ENCODE measurements around the gene ZBTB44.

The ZBTB44 gene

DNA sequence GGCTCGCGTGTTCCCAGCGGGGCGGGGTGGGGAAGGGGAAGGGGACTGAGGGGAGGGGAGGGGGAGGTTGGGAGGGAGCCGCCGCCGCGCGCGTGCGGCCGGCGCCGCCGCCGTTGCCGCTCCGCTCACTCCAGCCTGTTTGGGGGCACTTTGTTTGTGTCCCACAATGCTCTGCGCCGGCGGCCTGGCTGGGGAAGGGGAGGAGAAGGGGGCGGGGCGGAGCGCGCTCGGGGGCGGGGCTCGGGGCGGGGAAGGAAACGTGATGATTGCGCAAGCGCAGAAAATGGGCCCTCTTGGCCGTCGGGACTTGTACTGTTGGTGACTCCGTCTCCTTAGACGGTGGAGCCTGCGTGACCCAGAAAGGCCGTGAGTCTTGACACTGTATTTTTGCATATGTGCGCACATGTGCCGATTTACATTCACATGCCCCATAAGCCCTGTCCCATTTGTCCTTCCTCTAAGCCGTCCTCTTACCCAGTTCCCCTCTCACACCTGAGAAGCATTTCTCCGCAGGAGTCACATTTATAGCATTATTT lies at the start of gene ZBTB44:
Gene ZBTB44 (minus strand): TSS at position 168 of the 536 bp plus-strand sequence. CDS start 53,044 bp downstream, outside the sequence.
- no peak for TF ChIP-seq CTCF (IDR thresholded peaks at IDR 0.05; ENCODE audit: low read depth, low read length, missing control alignments)
- peak; percentile 76 for DNase-seq (ENCODE audit: low read depth)
- peak within 1 kb of the TSS; percentile 68 for H3K4me3 ChIP-seq (ENCODE audit: low read depth, low read length)

DNA sequence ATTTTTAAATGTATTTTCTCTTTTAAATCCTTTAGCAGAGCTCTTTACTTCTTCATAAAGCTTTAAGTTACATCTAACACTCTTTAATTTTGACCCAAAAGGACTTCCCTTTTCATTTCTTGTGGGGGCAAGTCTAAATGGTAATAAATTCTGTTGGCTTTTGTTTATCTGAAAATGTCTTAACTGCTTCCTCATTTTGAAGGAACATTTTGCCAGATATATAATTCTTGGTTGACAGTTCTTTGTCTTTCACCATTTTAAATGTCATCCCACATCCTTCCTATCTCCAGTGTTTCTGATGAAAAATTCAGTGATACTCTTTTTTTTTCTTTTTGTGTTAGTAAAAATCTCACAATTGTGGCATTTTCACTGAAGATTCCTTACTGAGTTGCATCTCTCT lies 44.7 kb upstream of the ZBTB44 start:
- H3K4me3 ChIP-seq (ENCODE audit: low read depth, low read length), result no peak overlapping the region
- DNase-seq (ENCODE audit: low read depth), result no peak
- TF ChIP-seq CTCF (IDR thresholded peaks at IDR 0.05; ENCODE audit: low read depth, low read length, missing control alignments), result no peak

DNA sequence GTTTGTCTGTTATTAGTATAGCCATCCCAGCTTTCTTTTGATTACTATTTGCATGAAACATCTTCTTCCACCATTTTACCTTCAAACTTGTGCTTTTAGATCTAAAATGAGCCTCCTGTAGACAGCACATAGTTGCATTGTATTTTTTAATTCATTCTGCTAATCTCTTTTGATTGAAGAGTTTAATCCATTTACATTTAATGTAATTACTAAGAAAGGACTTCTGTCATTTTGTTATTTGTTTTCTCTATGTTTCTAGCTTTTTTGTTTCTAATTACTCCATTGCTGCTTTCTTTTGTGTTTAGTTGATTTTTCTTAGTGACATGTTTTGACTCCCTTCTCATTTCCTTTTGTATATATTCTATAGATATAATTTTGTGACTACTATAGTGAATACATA lies 43.7 kb upstream of the ZBTB44 start:
- H3K4me3 ChIP-seq (ENCODE audit: low read depth, low read length), result no peak overlapping the region
- no peak for DNase-seq (ENCODE audit: low read depth)
- no peak for TF ChIP-seq CTCF (IDR thresholded peaks at IDR 0.05; ENCODE audit: low read depth, low read length, missing control alignments)

DNA sequence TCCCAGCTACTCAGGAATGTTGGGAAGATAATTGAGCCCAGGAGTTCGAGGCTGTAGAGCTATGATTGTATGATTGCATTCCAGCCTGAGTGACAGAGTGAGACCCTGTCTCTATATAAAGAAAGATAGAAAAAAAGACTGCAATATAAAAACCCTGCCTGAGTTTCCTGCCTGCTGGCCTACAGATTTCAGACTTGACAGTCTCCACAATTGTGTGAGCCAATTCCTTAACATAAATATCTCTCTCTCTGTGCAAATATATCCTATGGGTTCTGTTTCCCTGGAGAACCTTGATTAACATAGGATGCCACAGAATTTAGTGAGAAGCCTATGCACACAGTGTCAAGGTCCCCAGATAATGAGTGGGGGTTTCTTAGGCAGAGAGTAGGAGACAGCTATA lies 32.5 kb upstream of the ZBTB44 start:
- no peak for DNase-seq (ENCODE audit: low read depth)
- no peak overlapping the region for H3K4me3 ChIP-seq (ENCODE audit: low read depth, low read length)
- no peak for TF ChIP-seq CTCF (IDR thresholded peaks at IDR 0.05; ENCODE audit: low read depth, low read length, missing control alignments)

DNA sequence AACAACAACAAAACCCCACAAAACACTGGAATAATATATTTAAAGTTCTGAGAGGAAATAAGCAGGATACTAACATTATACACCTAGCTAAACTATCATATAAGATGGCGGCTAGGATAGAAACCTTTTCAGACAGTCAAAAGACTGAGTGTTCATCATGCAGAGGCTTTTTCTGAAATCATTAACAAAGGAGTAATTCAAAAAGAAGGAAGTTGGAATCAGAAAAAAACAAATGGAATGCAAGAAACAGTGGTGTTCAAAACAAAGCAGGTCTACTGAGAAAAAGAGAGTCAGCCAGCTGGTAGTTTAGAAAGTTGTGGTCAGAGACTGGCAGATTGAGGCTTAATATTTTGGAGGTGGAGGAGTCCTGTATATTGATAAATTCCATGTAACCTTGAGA lies 30.1 kb upstream of the ZBTB44 start:
- TF ChIP-seq CTCF (IDR thresholded peaks at IDR 0.05; ENCODE audit: low read depth, low read length, missing control alignments), result no peak
- no peak for DNase-seq (ENCODE audit: low read depth)
- H3K4me3 ChIP-seq (ENCODE audit: low read depth, low read length), result no peak overlapping the region

GRCh38 chr11:130340671-130341319 lies 26.1 kb upstream of the ZBTB44 start:
- no peak overlapping the region for H3K4me3 ChIP-seq (ENCODE audit: low read depth, low read length)
- TF ChIP-seq CTCF (IDR thresholded peaks at IDR 0.05; ENCODE audit: low read depth, low read length, missing control alignments), result no peak
- DNase-seq (ENCODE audit: low read depth), result no peak

GRCh38 chr11:130338667-130339066 lies 23.9 kb upstream of the ZBTB44 start:
- no peak overlapping the region for H3K4me3 ChIP-seq (ENCODE audit: low read depth, low read length)
- TF ChIP-seq CTCF (IDR thresholded peaks at IDR 0.05; ENCODE audit: low read depth, low read length, missing control alignments), result no peak
- no peak for DNase-seq (ENCODE audit: low read depth)
